Suppressor macrophage (primary cell): ENCODE results near the gene DVL2.

ENCODE experiments used
- DNase-seq, 4 experiments: peaks; one replicate each; pipeline ENCODE4 v3.0.0-alpha.2; 2020 to 2022

Gene DVL2

DNA sequence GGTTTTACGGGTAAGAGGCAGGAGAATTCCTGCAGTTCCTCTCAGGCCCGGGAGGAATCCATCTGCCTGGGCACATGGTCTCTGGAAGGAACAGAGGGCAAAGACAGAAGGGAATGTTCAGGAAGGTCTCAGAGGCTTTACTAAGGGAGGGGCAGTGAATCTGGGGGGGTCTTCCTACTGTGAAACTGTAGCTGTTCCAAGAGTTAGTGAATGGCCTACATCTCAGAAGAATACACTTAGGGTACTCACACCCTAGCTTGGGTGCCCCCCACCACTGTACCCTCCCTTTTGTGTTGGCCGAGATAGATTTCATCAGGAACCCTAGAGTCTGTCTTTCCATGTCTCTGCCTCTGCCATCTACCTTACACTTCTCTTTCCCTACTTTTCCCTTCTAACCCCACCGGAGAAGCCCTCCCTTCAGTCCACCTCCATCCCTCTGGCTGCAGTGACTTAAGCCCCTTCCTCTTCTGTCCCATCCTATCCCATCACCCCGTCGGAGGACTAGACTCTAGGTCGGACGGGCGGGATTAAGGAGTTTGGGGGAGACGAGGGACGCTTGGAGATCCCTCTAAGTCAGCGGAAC is 15.0 kb downstream of the DVL2 start:
- peak in 3 of 4 experiments; percentile 19 to 27 (median 23) for DNase-seq

DNA sequence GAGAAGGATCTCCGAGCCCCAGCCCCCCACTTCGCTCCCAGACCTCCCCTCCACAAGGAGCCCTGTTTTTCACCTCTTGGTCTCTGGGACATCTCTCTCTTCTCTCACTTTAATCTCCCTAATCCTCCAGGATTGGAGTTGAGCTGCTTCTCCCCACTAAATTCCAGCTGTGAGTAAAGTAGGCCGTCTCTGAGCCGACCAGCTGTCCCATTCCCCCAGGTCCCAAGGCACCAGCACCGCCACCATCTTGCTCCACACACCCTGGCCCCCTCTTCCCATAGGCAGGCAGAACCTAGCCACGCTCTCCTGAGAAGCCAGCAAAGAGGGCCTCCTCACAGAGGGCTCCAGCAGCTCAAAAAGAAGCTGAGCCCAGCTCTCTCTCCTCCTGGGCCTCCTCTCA is 15.6 kb downstream of the DVL2 start:
- no peak for DNase-seq

DNA sequence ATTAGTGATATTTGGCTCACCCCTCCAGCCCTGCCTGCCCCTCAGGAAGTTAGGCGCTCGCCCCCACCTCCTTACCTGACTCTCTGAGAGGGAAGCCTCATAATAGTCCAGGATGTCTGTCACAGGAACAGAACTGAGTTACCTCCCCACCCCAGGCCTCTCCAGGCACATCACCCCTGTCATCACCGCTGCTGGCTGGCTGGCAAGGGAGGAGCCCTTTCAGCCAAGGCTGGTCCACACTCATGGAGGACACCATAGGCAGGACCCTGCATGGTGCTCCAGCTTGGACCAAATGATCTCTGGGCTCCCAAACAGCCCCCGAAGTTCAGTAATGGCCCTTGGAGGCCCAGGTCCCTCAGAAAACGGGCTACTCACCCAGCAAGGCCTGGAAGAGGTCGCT is 16.2 kb downstream of the DVL2 start:
- no peak for DNase-seq

DNA sequence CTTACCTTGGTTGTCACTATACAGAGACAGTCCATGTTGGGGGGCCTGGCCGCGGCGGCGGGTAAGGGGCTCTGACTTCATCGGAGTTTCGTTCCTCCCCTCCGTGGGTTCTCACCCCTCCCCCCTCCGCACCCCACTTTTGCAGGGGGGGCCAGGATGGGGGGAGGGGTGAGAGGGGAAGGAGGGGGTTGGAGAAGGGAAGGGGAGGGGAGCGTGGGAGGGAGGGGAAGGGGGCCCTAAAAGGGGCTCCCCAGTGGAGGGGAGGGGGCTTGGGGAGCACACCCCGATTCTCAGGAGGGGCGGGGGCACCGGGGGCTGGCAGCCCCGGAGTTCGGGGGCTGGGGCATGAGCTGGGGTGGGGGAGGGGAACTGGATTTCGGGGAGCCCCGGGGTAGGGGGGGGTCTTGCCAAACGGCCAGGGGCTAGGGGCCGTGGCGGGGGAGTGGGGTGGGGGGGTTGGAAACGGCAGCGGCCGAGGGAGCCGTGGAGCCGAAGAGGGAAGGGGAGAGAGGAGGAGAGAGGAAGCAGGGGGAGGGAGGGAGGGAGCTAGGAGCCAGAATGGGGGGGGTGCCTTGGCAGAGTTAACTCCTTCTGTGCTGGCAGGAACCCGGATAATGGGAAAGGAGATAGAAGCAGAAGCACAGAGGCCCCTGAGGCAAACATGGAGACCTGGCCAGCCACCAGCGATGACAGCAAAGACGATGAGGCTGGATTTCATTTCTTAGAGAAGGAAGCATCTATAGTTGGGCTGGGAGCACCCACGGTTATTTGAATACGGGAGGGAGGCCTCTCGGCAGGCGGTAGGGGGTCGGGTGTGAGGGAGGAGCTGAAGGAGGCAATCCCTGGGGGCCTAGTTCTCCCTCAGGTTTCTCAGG is 17.0 kb downstream of the DVL2 start:
- DNase-seq = peak; percentile 48 to 75 (median 67)

DNA sequence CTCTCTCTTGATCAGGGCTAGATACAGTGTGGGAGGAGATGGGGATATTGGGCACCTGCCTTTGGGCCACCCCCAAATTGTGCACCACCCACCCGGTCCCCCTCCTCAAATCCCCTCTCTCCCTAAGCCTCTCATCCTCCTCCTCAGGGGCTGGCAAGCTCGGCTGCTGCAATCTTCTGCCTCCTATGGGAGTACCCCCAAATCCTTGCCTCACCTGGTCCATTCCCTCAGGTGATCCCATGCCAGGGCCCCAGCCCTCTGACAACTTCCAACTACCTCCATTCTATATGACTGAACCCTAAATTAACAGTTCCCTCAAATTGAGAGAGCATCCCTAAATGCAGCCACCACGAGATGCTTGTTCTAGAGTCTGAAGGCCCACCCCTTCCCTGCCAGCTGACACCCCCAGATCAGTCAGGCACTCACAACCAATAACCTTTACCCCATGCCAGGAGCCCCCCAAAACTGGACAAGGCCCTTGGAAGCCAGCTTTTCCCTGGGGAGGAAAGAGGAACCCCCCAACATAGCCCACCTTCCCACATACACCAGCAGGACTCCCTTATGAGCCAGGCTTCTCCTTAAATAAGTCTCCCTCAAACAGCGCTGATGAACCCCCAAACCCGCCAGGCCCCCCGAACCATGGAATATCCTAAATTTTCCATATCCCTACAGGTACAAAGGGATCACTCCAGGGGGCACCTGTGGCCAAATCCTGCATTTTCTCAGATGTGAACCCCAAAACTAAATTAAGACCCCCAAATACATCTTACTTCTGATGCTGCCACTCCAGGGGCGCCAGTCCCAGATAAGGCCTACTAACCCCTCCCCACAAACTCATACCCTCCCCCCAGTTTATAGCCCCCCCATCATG is 17.8 kb downstream of the DVL2 start:
- peak in 1 of 4 experiments; percentile 17 for DNase-seq

DNA sequence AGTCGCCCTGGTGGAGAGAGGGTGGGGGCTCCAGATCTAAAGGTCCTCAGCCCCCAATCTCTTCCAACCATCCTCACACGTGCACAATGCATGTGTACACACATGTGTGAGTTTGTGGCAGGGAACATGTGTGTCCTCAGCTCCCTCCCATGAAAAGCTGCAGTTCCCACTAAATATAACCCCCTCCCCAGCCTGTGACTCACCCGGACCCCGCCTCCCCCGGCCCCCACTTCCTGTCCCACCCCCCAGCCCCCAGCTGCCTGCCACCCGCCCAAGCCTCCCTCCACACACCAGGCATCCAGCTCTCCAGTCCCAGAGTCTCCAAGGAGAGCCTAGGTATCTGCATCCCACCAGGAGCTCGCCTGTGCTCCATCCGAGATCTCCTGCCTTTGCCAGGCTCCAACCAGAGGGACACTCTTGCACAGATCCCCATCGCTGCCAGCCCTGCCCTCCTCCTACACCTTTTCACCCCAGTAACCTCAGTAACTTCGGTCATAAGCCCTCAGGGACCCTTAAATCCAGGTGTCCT is 18.6 kb downstream of the DVL2 start:
- DNase-seq = no peak

DNA sequence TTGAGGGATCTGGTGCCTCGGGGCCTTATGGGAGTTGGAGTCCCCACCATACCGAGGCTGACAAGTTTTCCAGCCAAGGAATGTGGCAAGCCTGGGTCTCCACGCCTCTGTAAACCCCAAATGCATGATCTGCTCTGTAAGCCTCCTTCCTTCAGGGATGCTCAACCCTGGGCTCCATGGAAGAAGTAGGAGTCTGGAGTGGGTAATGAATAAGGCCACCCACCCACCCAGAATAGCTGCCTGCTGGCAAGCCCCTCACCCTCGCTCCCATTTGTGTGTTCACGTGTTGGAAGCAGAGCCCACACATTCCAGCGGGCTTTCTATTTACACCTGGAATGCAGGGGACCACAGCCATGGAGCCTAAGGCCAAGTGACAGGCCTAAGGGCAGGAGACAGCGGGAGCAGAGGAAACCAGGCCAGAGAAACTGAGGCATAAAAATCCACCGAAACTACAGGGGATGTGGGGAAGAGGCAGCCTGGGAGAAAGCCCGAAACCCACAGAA is 19.1 kb downstream of the DVL2 start:
- DNase-seq = no peak

DNA sequence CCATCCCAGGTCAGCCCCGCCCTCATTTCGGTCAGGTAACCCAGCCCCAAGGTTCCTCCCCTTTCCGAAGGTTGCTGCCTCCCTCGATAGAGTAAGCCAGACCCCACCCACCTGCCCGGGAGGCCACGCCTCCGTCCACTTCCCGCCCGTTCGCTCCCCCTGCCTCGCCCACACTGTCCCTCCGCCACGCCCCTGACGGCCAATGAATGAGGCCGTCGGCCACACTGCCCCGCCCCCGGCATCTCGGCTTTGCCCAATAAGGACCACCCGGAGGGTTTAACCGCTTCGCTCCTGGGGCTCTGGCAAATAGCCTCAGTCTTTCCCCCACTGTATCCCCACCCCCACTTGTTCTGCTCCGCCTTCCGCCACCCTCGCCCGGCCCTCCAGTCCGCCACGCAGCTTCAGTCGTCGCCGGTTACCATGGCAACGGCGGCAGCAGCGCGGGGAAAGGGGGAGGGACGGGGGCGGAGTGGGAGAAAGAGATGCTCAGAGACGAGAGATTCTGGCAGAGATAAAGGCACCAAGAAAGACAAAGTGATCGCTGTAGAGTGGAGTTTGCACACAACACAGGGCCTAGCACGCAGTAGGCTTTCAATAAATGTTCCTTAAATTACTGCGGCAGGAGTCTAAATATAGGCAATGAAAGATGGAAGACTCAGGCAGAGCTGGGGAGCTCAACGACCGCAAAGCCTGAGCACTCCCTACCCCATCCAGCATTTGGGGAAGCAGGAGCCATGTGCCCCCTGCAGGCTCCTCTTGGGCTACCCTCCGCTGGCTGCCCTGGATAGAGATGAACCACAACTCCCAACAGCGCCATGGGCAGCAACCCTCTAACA is 19.8 kb downstream of the DVL2 start:
- peak; percentile 94 to 97 (median 96) for DNase-seq

DNA sequence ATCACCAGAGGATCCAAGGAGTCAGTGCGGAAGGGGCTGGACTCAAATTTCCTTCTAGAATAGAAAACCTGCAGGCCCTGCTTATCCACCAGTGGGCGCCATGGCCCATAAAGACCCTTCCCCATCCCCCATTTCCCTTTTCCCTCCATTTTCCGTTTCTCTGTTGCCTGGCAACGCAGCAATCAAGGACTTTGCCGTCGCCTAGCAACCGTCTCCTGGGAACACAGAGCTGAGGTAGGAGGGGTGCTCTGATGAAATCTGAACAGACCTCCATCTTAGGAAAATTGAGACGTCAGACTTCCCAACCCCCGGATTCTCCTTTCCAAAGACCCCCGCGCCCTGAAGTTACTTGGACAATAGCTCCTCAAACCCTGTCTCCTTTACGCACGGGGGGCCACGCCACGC is 20.4 kb downstream of the DVL2 start:
- DNase-seq = peak; percentile 65 to 78 (median 67)

DNA sequence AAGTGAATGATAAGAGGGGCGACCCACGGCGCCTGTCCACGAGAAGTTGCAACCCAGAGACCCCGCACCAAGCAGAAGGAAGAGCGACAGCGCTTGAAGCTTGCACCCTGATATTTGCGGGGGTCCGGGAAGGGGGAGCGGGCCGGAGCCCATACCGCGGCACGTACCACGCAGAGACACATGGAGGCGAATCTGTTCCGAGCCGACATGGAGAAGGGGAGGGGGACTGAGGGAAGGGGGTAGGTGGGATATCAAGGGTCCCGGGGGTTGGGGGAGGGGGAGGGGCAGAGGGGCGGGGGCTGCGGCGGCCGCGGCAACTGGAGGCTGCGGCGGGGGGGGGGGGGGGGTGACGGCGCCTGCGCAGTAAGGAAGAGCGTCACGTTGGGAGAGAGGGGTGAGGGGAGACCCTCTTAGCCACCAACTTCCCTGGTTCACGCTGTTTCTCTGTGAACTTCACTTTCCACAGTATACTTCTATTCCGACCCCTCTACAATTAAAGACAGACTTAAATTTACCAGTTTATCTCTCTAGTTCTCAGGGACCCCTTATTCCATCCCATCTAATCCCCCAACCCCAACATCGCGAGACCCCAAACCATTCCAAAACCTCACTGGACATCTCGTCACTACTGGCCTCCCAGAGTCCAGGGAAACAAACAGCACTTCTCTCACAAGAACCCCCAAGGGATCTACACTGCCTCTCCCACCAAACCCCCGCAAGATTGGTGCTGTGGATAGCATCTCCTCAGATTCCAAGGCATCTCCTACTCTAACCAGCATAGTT is 22.6 kb downstream of the DVL2 start:
- DNase-seq = no peak

DNA sequence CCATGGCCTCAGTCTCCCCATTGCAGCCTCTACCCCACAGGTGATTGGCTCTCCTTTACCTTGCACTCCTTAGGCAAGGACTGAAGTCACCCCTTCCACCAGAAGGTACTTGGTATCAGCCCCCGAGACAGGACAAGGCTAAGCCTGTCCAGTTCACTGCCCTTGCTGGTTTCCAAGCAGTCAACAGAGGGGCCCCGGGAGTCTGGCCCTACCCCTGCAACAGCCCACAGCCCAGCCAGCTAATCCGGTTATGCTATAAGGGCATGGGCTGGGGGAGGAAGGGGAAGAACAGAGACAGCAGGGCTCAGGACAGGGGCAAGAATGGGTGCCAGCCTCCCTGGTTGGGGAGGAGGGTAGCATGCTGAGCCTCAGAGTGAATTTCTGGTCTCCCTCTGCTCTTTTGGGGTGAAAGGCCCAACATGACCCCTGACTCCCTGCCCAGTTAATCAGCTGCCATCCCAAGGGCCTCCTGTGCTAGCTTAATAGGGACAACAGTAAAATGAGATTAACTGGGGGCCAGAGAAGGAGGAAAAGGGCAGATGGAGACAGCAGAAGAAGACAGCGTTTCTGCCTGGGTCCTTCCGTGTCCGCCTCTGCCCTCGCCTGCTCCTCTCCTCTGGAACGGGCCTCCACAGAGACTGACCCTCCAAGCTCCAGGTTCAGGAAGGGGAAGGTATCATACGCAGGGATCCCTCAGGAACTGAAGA is 25.4 kb downstream of the DVL2 start:
- DNase-seq = no peak

DNA sequence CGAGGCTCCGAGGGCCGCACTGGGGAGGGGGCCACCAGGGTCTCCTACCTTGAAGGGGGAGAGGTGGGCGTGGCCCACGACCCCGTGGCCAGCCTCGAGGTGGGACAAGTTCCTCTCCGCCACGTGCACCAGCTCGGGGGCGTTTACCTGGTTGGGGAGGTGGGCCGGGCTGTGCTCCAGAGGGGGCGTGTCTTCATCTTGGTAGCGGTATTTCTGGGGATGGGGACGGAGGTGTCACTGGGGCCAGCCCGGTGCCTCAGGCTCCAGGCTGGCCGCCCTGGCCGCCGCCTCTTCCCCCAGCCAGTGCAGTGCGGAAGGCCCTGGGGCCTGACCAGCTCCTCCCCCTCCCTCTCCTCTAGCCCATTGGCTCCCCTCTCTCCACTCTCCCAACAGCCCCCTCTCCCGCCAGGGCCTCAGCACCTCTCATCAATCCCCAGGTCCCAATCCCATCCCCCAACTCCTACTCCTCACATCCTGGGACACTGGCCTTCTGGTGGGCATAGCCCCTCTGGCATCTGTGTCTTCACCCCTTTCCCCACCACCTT is 26.2 kb downstream of the DVL2 start:
- DNase-seq = no peak

DNA sequence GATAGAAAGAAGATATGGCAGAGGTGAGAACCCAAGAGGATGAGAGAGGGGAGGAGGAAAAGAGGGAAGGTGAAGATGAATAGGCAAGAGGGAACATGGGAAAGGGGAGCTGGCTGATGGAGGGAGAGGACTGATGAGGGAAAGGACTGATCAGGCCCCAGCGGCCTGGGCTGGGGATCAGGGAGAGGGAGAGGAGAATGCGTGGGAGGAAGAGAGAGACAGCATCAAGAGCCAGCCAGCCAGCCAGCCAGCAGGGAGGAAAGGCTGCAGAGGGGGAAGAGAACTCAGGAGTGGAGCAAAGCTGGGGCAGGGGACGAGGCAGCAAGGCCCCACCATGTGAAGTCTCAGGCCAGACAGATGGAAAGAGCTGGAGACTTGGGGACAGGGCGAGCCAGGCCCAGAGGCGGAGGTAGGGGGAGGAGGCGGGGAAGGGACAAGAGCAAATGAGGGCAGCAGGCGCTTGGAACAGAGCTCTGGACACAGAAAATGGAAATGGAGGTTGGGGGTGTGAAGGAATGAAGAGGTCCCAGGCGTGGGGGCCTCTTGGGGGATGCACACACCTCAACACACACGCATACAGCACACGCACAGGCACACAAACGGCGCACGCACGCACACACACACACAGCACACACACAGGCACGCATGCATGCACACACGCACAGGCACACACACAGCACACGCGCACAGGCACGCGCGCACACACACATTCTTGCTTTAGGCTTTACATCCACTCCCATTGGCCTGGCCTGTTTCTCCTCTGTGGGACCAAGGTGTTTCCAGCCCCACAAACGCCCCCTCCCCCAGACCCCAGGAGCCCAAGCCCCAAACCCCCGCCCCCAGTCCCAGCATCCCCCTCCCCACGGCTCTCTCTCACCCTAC is 27.0 kb downstream of the DVL2 start:
- no peak for DNase-seq

DNA sequence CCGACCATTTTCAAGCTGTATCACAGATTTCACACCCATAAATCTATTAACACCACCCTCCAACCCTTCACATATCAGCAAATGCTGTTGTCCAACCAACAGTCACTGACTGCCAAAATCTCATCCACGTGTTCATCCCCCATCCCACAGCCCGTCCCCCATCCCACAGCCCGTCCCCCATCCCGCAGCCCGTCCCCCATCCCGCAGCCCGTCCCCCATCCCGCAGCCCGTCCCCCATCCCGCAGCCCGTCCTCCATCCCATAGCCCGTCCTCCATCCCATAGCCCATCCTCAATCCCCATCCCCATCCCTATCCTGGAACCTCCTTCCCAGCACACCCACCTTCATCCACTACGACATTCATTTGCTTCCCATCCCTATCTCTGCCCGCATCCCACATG is 28.8 kb downstream of the DVL2 start:
- DNase-seq = no peak

DNA sequence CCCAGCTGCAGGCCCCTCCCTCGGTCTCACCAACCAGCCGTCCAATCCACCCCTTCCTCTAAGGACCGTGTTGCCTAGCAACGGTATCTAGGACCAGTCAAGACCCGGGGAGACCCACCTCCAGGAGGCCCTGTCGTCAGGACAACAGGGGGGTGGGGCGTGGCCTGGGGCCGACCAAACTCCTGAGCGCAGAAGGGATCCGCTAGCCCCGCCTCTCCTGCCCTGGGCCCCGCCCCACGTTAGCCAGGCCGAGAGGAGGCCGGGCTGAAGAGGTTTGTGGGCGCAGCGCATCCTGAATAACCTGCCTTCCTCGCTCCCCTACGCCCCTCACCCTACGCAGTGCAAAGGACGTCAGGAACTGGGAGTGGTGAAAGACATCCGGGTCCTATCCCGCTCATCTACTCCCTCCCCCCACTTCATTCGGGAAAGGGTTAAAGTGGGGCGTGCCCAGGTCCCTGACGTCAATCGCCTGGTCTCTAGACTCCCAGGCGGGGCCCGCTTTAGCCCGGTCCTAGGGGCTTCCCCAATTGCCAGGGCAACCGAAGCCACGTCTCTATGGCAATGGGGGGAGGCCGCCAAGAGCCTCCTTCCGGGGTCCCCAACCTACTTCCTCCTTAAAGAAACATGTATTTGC is 29.4 kb downstream of the DVL2 start:
- DNase-seq = peak; percentile 78 to 88 (median 84)

DNA sequence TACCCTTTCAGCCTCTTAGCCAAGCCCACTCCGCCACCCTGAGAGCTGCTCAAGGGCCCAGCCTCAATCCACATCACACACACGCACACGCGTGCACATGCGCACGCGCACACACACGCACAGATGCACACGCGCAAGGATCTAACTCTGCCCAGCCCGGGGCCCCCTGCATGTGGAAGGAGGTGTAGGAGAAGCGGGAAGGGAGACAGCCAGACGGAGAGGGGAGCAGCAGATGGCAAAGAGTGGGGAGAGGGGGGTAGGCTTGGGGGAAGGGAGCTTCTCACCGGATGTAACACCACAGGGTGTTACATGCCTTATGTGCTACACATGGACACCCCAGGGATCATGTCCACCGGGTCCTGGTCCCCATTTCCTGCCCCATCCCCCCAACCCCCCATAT is 30.0 kb downstream of the DVL2 start:
- no peak for DNase-seq

DNA sequence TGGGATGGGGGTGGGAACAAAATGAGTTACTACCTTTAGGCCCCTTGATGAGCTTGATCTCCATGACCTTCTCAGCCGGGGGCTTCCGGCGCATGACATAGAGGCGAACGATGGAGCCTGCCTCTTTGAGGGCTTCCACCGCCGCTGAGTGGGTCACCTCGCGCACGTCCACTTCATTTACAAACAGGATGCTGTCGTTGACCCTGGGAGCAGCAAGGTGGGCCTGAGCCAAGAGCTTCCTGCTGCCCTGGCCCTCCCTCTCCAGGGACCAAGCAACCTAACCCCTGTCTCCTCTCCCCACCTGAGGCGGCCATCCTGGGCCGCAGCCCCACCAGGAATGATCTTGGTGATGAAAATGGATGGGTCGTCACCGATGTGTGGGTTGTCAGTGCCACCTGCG is 30.9 kb downstream of the DVL2 start:
- DNase-seq = no peak

DNA sequence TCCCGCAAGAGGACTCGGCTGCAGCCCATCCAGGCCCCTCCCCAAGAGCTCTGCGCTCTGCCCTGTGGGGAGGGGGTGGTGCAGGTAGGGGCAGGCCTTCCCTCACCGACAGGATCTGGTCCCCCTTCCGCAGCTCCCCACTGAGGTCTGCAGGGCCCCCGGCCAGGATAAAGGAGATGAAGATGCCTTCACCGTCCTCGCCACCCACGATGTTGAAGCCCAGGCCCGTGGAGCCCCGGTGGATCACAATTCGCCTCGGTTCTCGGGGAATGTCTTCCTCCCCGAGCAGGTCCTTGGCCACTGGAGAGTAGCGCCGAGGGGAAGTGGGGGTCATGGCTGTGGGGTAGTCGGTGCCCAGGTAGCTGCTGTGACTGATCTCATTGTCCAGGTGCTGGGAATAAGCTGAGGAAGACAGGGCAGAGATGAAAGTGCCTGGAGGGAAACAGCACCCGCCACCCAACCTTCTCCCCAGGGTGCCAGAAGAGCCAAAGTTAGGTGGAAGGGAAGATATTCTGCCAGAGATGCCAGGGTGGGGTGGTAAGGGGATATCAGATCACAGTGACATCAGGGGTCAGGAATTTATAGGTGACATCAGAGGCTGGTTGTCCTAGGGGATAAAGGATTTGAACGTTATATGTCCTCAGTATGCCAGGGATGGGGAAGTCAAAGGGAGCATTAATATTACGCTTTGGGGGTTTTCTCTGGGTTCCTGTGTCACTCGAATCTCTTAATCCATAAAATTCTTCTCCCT is 37.5 kb downstream of the DVL2 start:
- DNase-seq = no peak
